ENCODE data around the gene COX6B1. TPM values are rescaled to one million over a fixed set of nuclear protein-coding genes. Genes with fewer than 3 reads are reported as not detected.

The COX6B1 gene
- total and polyA plus RNA-seq, 2 of the 8 experiments (the other 6 are each of a cell fraction or from before 2014, with no cell fraction given), result 437 to 1,052 TPM

DNA sequence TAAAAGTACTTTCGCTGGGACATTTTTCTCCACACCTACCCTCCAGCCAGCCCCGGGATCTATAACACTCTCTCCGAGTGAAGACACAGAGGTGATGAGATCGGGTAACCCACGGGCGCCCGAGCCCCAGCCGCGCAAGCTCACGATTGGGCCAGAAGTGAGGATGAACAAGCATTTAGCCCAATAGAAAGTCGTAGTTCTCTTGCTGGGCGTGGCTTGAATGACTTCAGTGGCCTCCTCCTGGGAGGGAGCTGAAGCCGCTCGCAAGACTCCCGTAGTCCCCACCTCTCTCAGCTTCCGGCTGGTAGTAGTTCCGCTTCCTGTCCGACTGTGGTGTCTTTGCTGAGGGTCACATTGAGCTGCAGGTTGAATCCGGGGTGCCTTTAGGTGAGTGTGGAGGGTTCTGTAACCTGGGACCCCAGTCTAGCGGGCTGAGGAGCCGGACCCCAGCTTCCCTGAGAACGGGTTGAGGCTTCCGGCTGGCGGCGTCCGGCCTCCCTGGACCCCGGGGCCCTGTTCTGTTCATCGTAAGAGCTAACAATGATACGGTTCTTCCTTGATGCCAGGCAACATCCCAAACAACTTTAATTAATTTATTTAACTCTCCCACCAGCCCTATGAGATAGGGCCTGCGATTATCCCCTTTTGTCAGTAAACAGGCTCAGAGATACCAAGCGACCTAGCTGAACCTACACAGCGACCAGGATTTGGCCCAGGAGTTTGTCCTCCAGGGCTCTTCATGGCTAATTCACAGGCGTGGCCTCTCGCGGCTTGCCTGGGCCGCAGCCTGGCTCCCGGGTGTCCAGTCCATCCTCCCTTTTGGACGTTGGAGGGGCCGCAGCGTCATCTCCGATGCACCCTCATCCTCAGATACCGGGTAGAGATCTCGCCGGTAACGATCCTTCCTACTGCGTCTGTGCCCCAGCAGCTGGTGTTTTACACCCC is at the start of gene COX6B1 (continued):
- TF ChIP-seq SIN3A (conservative IDR thresholded peaks at IDR 0.05 in 1 of 2, IDR thresholded peaks at IDR 0.05 in 1 of 2; ENCODE audit: low read depth in 1 of 2, low read length in 2 of 2) (peak; percentile 24 to 44; a peak in 2 of 4 replicates), RNF2 (IDR thresholded peaks at IDR 0.05; ENCODE audit: borderline replicate concordance, low read depth, low read length, missing control alignments, poor library complexity, severe bottlenecking) (no peak), BACH1 (IDR thresholded peaks at IDR 0.05; ENCODE audit: low read length) (no peak), KDM1A (IDR thresholded peaks at IDR 0.05; ENCODE audit: borderline replicate concordance, low read length) (no peak), EZH2 (IDR thresholded peaks at IDR 0.05; ENCODE audit: low read depth, low read length, severe bottlenecking) (no peak), EP300 (IDR thresholded peaks at IDR 0.05; ENCODE audit: borderline replicate concordance in 1 of 2, low read depth in 2 of 2, low read length in 2 of 2) (no peak), HDAC2 (IDR thresholded peaks at IDR 0.05; ENCODE audit: borderline replicate concordance in 1 of 2, low read depth in 2 of 2, low read length in 2 of 2) (no peak), KDM5A (IDR thresholded peaks at IDR 0.05; ENCODE audit: low read length) (peak; percentile 46; the same call in 1 of the 2 replicates), RBBP5 (IDR thresholded peaks at IDR 0.05; ENCODE audit: borderline replicate concordance, low read depth, low read length) (0 out of 2 replicates have a peak, but pooled peaks have one; percentile 66), RXRA (IDR thresholded peaks at IDR 0.05; ENCODE audit: insufficient read depth, low read depth, low read length) (no peak), KDM4A (IDR thresholded peaks at IDR 0.05; ENCODE audit: low read depth, low read length, severe bottlenecking) (peak; percentile 18), EGR1 (IDR thresholded peaks at IDR 0.05; ENCODE audit: borderline replicate concordance, low read depth, low read length) (no peak), PHF8 (conservative IDR thresholded peaks at IDR 0.05; ENCODE audit: low read depth, low read length) (0 out of 2 replicates have a peak, but pooled peaks have one; percentile 57), MAFK (IDR thresholded peaks at IDR 0.05; ENCODE audit: low read depth, low read length) (no peak)
- TF ChIP-seq, protein P1, sequence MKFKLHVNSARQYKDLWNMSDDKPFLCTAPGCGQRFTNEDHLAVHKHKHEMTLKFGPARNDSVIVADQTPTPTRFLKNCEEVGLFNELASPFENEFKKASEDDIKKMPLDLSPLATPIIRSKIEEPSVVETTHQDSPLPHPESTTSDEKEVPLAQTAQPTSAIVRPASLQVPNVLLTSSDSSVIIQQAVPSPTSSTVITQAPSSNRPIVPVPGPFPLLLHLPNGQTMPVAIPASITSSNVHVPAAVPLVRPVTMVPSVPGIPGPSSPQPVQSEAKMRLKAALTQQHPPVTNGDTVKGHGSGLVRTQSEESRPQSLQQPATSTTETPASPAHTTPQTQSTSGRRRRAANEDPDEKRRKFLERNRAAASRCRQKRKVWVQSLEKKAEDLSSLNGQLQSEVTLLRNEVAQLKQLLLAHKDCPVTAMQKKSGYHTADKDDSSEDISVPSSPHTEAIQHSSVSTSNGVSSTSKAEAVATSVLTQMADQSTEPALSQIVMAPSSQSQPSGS (IDR thresholded peaks at IDR 0.05; ENCODE audit: low read length), result no peak
- TF ChIP-seq, protein P2, sequence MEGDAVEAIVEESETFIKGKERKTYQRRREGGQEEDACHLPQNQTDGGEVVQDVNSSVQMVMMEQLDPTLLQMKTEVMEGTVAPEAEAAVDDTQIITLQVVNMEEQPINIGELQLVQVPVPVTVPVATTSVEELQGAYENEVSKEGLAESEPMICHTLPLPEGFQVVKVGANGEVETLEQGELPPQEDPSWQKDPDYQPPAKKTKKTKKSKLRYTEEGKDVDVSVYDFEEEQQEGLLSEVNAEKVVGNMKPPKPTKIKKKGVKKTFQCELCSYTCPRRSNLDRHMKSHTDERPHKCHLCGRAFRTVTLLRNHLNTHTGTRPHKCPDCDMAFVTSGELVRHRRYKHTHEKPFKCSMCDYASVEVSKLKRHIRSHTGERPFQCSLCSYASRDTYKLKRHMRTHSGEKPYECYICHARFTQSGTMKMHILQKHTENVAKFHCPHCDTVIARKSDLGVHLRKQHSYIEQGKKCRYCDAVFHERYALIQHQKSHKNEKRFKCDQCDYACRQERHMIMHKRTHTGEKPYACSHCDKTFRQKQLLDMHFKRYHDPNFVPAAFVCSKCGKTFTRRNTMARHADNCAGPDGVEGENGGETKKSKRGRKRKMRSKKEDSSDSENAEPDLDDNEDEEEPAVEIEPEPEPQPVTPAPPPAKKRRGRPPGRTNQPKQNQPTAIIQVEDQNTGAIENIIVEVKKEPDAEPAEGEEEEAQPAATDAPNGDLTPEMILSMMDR (IDR thresholded peaks at IDR 0.05; ENCODE audit: control extremely low read depth in 1 of 3, insufficient read depth in 1 of 3, low read depth in 1 of 3, low read length in 3 of 3), result no peak
